ENCODE measurements around the gene SEC14L1.

The SEC14L1 gene

GRCh38 chr17:77120868-77121267, 19.9 kb upstream of the SEC14L1 start:
- in situ Hi-C loops (cut with HindIII; ENCODE audit: low pct_ligation_motif_present, low sequenced_read_pairs): no loop called here
- H3K27me3 ChIP-seq (replicated peaks): no peaks in the 10 kb centered on the region
- TF ChIP-seq CTCF (IDR thresholded peaks at IDR 0.05; ENCODE audit: low read depth, low read length, missing control alignments): no peak
- DNase-seq: no peak
- H3K27ac ChIP-seq: peak overlapping the region; percentile 96
- no peaks in the 10 kb centered on the region for H3K36me3 ChIP-seq (replicated peaks)
- no peak overlapping the region for H3K4me3 ChIP-seq (ENCODE audit: low read depth, low read length)

- no peak overlapping the region for H3K4me3 ChIP-seq (ENCODE audit: low read depth, low read length)
- peak overlapping the region; percentile 96 for H3K27ac ChIP-seq
- no peaks in the 10 kb centered on the region for H3K27me3 ChIP-seq (replicated peaks)
- TF ChIP-seq CTCF (IDR thresholded peaks at IDR 0.05; ENCODE audit: low read depth, low read length, missing control alignments): no peak
- no peaks in the 10 kb centered on the region for H3K36me3 ChIP-seq (replicated peaks)
- DNase-seq: peak; percentile 94
- in situ Hi-C loops (cut with HindIII; ENCODE audit: low pct_ligation_motif_present, low sequenced_read_pairs): no loop called here
Observed at GRCh38 chr17:77124192-77124889, 16.4 kb upstream of the SEC14L1 start.

GRCh38 chr17:77125432-77125901, 15.3 kb upstream of the SEC14L1 start:
- H3K27ac ChIP-seq: peak overlapping the region; percentile 96
- H3K36me3 ChIP-seq (replicated peaks): no peaks in the 10 kb centered on the region
- in situ Hi-C loops (cut with HindIII; ENCODE audit: low pct_ligation_motif_present, low sequenced_read_pairs): no loop called here
- TF ChIP-seq CTCF (IDR thresholded peaks at IDR 0.05; ENCODE audit: low read depth, low read length, missing control alignments): no peak
- no peak overlapping the region for H3K4me3 ChIP-seq (ENCODE audit: low read depth, low read length)
- DNase-seq: peak; percentile 91
- no peaks in the 10 kb centered on the region for H3K27me3 ChIP-seq (replicated peaks)

- no peak for DNase-seq
- TF ChIP-seq CTCF (IDR thresholded peaks at IDR 0.05; ENCODE audit: low read depth, low read length, missing control alignments): no peak
- in situ Hi-C loops (cut with HindIII; ENCODE audit: low pct_ligation_motif_present, low sequenced_read_pairs): no loop called here
- no peaks in the 10 kb centered on the region for H3K27me3 ChIP-seq (replicated peaks)
- H3K27ac ChIP-seq: peak overlapping the region; percentile 96
- no peaks in the 10 kb centered on the region for H3K36me3 ChIP-seq (replicated peaks)
- no peak overlapping the region for H3K4me3 ChIP-seq (ENCODE audit: low read depth, low read length)
Observed at GRCh38 chr17:77126519-77126918, 14.2 kb upstream of the SEC14L1 start.

- no peak for TF ChIP-seq CTCF (IDR thresholded peaks at IDR 0.05; ENCODE audit: low read depth, low read length, missing control alignments)
- Histone ChIP-seq H3K36me3 (replicated peaks) (no peaks in the 10 kb centered on the region), H3K4me3 (ENCODE audit: low read depth, low read length) (no peak overlapping the region), H3K27me3 (replicated peaks) (no peaks in the 10 kb centered on the region), H3K27ac (peak overlapping the region; percentile 75)
- in situ Hi-C loops (cut with HindIII; ENCODE audit: low pct_ligation_motif_present, low sequenced_read_pairs): no loop called here
- DNase-seq: peak; percentile 74
Observed at GRCh38 chr17:77127735-77128361, 12.9 kb upstream of the SEC14L1 start.

Data from brain microvascular endothelial cell (primary cell).